GM12874 (cell line): ENCODE data around the gene RAI14.

Source experiments
- CTCF ChIP-seq: IDR thresholded peaks from 2 replicates; pipeline ENCODE4 v1.5.1; 2011; ENCODE audit warnings: low read depth, mild to moderate bottlenecking, control low read depth, low read length, moderate library complexity; ENCODE audit not compliant: insufficient read depth

The RAI14 gene

GRCh38 chr5:34667705-34668104, 11.6 kb downstream of the RAI14 start:
- TF ChIP-seq CTCF: no peak

GRCh38 chr5:34669931-34670516, 13.9 kb downstream of the RAI14 start:
- no peak for TF ChIP-seq CTCF

GRCh38 chr5:34672196-34672595, 16.1 kb downstream of the RAI14 start:
- TF ChIP-seq CTCF: no peak

- TF ChIP-seq CTCF: no peak
Observed at GRCh38 chr5:34673463-34674125, 17.5 kb downstream of the RAI14 start.

- no peak for TF ChIP-seq CTCF
Observed at GRCh38 chr5:34674187-34674586, 18.1 kb downstream of the RAI14 start.

GRCh38 chr5:34675857-34676256, 19.7 kb downstream of the RAI14 start:
- no peak for TF ChIP-seq CTCF

- TF ChIP-seq CTCF: no peak
Observed at GRCh38 chr5:34676416-34676815, 20.3 kb downstream of the RAI14 start.
